WTC11 (cell line): Measurements from ENCODE around the gene POU3F4. TPM values are rescaled to one million over a fixed set of nuclear protein-coding genes. Genes with fewer than 3 reads are reported as not detected.

ENCODE experiments used
- ATAC-seq: fragments of 200-7000 bp; cut with Tn5 transposase; 2 replicates; pipeline ENCODE4 v1.10.0; 2021; ENCODE audit warnings: mild to moderate bottlenecking, moderate library complexity
- CTCF ChIA-PET: fragments of 300-600 bp; sonication (Branson Sonifier 250); formaldehyde crosslinking; loops from one replicate; lab custom pipeline; 2021; ENCODE audit warnings: antibody characterized with exemption; lab: Charles Lee
- POLR2A ChIA-PET: fragments of 350-600 bp; sonication (Branson Sonifier 250); formaldehyde crosslinking; loops from one replicate; lab custom pipeline; 2021; ENCODE audit warnings: antibody characterized with exemption; lab: Charles Lee
- DNase-seq: peaks from one replicate; pipeline ENCODE4 v3.0.0; 2021; ENCODE audit warnings: low spot score
- H3K27ac Mint-ChIP-seq: 2 replicates; pipeline ENCODE4 v1.8.0; 2021; ENCODE audit warnings: mixed read lengths
- H3K27me3 Mint-ChIP-seq: 2 replicates; pipeline ENCODE4 v1.8.0; 2021; ENCODE audit warnings: low read depth, mild to moderate bottlenecking, moderate library complexity, mixed read lengths
- H3K36me3 Mint-ChIP-seq: 2 replicates; pipeline ENCODE4 v1.8.0; 2021; ENCODE audit warnings: mixed read lengths
- H3K4me1 Mint-ChIP-seq: 2 replicates; pipeline ENCODE4 v1.8.0; 2022; ENCODE audit warnings: mixed read lengths
- H3K4me3 Mint-ChIP-seq: 2 replicates; pipeline ENCODE4 v1.8.0; 2021; ENCODE audit warnings: mild to moderate bottlenecking, moderate library complexity, mixed read lengths
- H3K9me3 Mint-ChIP-seq: 2 replicates; pipeline ENCODE4 v1.8.0; 2021; ENCODE audit warnings: mixed read lengths
- ATF1 ChIP-seq: sonication (generic); formaldehyde crosslinking; IDR thresholded peaks from 2 replicates; pipeline ENCODE4 v1.8.1; 2023; ENCODE audit warnings: mild to moderate bottlenecking, moderate library complexity, missing genetic modification reagents
- CREB1 ChIP-seq: sonication (generic); formaldehyde crosslinking; IDR thresholded peaks from 2 replicates; pipeline ENCODE4 v1.8.0; 2023; ENCODE audit warnings: mild to moderate bottlenecking, missing genetic modification reagents
- CREM ChIP-seq: sonication (generic); formaldehyde crosslinking; IDR thresholded peaks from 2 replicates; pipeline ENCODE4 v1.8.1; 2022; ENCODE audit warnings: mild to moderate bottlenecking, missing genetic modification reagents, moderate library complexity
- FOXK1 ChIP-seq: sonication (generic); formaldehyde crosslinking; IDR thresholded peaks from 2 replicates; pipeline ENCODE4 v1.8.0; 2022; ENCODE audit warnings: mild to moderate bottlenecking, moderate library complexity, missing genetic modification reagents
- IRF2 ChIP-seq: sonication (generic); formaldehyde crosslinking; IDR thresholded peaks from 2 replicates; pipeline ENCODE4 v1.8.0; 2022; ENCODE audit warnings: low read depth, missing genetic modification reagents, borderline replicate concordance
- KAT7 ChIP-seq: sonication (generic); formaldehyde crosslinking; IDR thresholded peaks from 2 replicates; pipeline ENCODE4 v1.8.1; 2023; ENCODE audit warnings: missing genetic modification reagents, mild to moderate bottlenecking, borderline replicate concordance
- NR3C1 ChIP-seq: sonication (generic); formaldehyde crosslinking; conservative IDR thresholded peaks from 2 replicates; pipeline ENCODE4 v1.8.1; 2023; ENCODE audit warnings: low read depth, mild to moderate bottlenecking, missing genetic modification reagents
- PRRX2 ChIP-seq: fragments of 250-450 bp; sonication (Bioruptor Pico); IDR thresholded peaks from 2 replicates; pipeline ENCODE4 v1.8.0; 2021; ENCODE audit warnings: mild to moderate bottlenecking
- RORB ChIP-seq: fragments of 250-450 bp; sonication (Bioruptor Pico); IDR thresholded peaks from 2 replicates; pipeline ENCODE4 v1.9.0; 2021; ENCODE audit warnings: mild to moderate bottlenecking
- SMAD4 ChIP-seq: sonication (generic); formaldehyde crosslinking; IDR thresholded peaks from 2 replicates; pipeline ENCODE4 v1.8.0; 2022; ENCODE audit warnings: mild to moderate bottlenecking, missing genetic modification reagents
- TCF7 ChIP-seq: sonication (generic); formaldehyde crosslinking; IDR thresholded peaks from 2 replicates; pipeline ENCODE4 v1.8.0; 2022; ENCODE audit warnings: mild to moderate bottlenecking, low read depth, missing genetic modification reagents, moderate library complexity
- TEAD4 ChIP-seq: sonication (generic); formaldehyde crosslinking; IDR thresholded peaks from 2 replicates; pipeline ENCODE4 v1.8.0; 2022; ENCODE audit warnings: mild to moderate bottlenecking, missing genetic modification reagents
- USF2 ChIP-seq: sonication (generic); formaldehyde crosslinking; IDR thresholded peaks from 2 replicates; pipeline ENCODE4 v1.8.1; 2023; ENCODE audit warnings: mild to moderate bottlenecking, missing genetic modification reagents, moderate library complexity
- ZNF121 ChIP-seq: sonication (generic); formaldehyde crosslinking; IDR thresholded peaks from 2 replicates; pipeline ENCODE4 v1.8.0; 2023; ENCODE audit warnings: missing genetic modification reagents
- total RNA-seq: library from RNA; stranded (reverse); gene quantifications from 3 replicates; pipeline ENCODE4 v1.2.3, GENCODE V29; 2021
- TF ChIP-seq, protein P1 (sequence below): sonication (generic); formaldehyde crosslinking; IDR thresholded peaks from 2 replicates; pipeline ENCODE4 v1.8.0; 2022; ENCODE audit warnings: mild to moderate bottlenecking, missing genetic modification reagents
- TF ChIP-seq, protein P2 (sequence below): sonication (generic); formaldehyde crosslinking; IDR thresholded peaks from 2 replicates; pipeline ENCODE4 v1.8.0; 2022; ENCODE audit warnings: mild to moderate bottlenecking, missing genetic modification reagents
- TF ChIP-seq, protein P3 (sequence below): fragments of 250-450 bp; sonication (Bioruptor Pico); IDR thresholded peaks from 2 replicates; pipeline ENCODE4 v1.9.0; 2021; ENCODE audit warnings: mild to moderate bottlenecking
- TF ChIP-seq, protein P4 (sequence below): sonication (generic); formaldehyde crosslinking; IDR thresholded peaks from 2 replicates; pipeline ENCODE4 v1.8.1; 2022; ENCODE audit warnings: mild to moderate bottlenecking, missing genetic modification reagents, moderate library complexity, borderline replicate concordance
- TF ChIP-seq, protein P5 (sequence below): fragments of 250-450 bp; sonication (Bioruptor Pico); IDR thresholded peaks from 2 replicates; pipeline ENCODE4 v2.1.2; 2022; ENCODE audit warnings: mild to moderate bottlenecking, moderate library complexity
- TF ChIP-seq, protein P6 (sequence below): fragments of 250-450 bp; sonication (Bioruptor Pico); conservative IDR thresholded peaks from 2 replicates; pipeline ENCODE4 v1.9.0; 2021; ENCODE audit warnings: mild to moderate bottlenecking

Gene POU3F4
- total RNA-seq, 1 experiment from 2014 or later = 3.6 TPM

- no peaks in the 10 kb centered on the region for H3K27me3 Mint-ChIP-seq
- H3K36me3 Mint-ChIP-seq = no peaks in the 10 kb centered on the region
- no peaks in the 10 kb centered on the region for H3K9me3 Mint-ChIP-seq
- CTCF ChIA-PET = no interaction called here
- TF ChIP-seq, protein P1, sequence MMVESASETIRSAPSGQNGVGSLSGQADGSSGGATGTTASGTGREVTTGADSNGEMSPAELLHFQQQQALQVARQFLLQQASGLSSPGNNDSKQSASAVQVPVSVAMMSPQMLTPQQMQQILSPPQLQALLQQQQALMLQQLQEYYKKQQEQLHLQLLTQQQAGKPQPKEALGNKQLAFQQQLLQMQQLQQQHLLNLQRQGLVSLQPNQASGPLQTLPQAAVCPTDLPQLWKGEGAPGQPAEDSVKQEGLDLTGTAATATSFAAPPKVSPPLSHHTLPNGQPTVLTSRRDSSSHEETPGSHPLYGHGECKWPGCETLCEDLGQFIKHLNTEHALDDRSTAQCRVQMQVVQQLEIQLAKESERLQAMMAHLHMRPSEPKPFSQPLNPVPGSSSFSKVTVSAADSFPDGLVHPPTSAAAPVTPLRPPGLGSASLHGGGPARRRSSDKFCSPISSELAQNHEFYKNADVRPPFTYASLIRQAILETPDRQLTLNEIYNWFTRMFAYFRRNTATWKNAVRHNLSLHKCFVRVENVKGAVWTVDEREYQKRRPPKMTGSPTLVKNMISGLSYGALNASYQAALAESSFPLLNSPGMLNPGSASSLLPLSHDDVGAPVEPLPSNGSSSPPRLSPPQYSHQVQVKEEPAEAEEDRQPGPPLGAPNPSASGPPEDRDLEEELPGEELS (CRISPR knock-in tag) = no peak
- TF ChIP-seq, protein P2, sequence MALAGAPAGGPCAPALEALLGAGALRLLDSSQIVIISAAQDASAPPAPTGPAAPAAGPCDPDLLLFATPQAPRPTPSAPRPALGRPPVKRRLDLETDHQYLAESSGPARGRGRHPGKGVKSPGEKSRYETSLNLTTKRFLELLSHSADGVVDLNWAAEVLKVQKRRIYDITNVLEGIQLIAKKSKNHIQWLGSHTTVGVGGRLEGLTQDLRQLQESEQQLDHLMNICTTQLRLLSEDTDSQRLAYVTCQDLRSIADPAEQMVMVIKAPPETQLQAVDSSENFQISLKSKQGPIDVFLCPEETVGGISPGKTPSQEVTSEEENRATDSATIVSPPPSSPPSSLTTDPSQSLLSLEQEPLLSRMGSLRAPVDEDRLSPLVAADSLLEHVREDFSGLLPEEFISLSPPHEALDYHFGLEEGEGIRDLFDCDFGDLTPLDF (CRISPR knock-in tag) = no peak
- TF ChIP-seq PRRX2 (CRISPR knock-in tag) (no peak), USF2 (CRISPR knock-in tag) (no peak)
- no peak overlapping the region for H3K27ac Mint-ChIP-seq
- peaks cover 16% of the 10 kb centered on the region for H3K4me1 Mint-ChIP-seq
- H3K4me3 Mint-ChIP-seq = no peak overlapping the region
- POLR2A ChIA-PET = no interaction called here
- DNase-seq (no peak), ATAC-seq (no peak)
These were observed 12.2 kb upstream of the POU3F4 start for GRCh38 chrX:83495898-83496297.

DNA sequence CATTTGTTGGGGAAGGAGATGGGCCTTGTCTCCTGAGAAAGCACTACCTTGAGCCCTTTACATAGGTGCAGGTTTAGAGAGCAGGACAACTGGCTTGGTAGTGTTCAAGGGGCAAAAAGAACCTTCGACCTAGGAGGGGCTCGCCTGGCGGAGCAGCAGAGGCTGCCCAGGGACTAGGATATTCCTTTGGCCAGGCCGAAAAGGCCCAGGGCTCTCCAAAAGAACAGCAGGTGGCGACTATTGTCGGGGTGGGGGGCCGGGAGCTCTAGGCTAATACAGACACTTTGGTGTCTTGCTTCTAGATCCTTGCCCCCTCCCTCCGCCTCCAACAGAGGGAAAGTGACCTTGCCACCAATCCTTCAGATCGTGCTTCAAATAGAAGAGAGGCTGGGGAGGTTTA, 7.1 kb upstream of the POU3F4 start:
- Mint-ChIP-seq H3K9me3 (no peaks in the 10 kb centered on the region), H3K36me3 (no peaks in the 10 kb centered on the region), H3K4me1 (peaks cover 60% of the 10 kb centered on the region), H3K4me3 (peak overlapping the region; percentile 67), H3K27me3 (peaks cover 48% of the 10 kb centered on the region), H3K27ac (no peak overlapping the region)
- no peak for DNase-seq
- TF ChIP-seq CREM = no peak
- no peak for TF ChIP-seq NR3C1 (CRISPR knock-in tag)
- TF ChIP-seq, protein P3, sequence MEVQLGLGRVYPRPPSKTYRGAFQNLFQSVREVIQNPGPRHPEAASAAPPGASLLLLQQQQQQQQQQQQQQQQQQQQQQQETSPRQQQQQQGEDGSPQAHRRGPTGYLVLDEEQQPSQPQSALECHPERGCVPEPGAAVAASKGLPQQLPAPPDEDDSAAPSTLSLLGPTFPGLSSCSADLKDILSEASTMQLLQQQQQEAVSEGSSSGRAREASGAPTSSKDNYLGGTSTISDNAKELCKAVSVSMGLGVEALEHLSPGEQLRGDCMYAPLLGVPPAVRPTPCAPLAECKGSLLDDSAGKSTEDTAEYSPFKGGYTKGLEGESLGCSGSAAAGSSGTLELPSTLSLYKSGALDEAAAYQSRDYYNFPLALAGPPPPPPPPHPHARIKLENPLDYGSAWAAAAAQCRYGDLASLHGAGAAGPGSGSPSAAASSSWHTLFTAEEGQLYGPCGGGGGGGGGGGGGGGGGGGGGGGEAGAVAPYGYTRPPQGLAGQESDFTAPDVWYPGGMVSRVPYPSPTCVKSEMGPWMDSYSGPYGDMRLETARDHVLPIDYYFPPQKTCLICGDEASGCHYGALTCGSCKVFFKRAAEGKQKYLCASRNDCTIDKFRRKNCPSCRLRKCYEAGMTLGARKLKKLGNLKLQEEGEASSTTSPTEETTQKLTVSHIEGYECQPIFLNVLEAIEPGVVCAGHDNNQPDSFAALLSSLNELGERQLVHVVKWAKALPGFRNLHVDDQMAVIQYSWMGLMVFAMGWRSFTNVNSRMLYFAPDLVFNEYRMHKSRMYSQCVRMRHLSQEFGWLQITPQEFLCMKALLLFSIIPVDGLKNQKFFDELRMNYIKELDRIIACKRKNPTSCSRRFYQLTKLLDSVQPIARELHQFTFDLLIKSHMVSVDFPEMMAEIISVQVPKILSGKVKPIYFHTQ (CRISPR knock-in tag) = no peak
- no peak for TF ChIP-seq ZNF121
- no peak for TF ChIP-seq FOXK1 (CRISPR knock-in tag)
- TF ChIP-seq USF2 (CRISPR knock-in tag) = no peak
- POLR2A ChIA-PET = no interaction called here
- CTCF ChIA-PET = interaction anchor here (1.0 to 2.0 kb wide), 7 partner anchors 10 to 259 kb away, joined by 3 to 18 read pairs (median 6); no protein-coding TSS in a partner anchor
- ATAC-seq = peak; percentile 59

DNA sequence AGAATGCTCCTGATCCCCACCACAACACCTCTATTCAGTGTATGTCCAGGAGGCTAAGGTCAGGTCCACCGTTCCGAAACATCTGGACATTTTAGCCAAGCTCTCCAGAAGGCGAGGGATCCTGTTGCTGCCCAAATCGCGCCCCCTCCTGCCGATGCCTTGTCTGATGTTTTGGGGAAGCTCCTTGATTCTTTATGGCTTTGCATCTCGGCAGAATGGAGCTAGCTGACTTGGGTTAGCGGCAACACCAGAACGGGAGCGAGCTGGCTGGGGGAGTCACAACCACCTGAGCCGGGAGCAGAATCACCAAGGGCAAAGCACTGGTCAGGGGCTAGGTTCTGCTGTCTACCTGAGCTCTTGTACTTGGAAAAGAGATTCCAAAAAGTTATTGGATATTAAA, 6.6 kb upstream of the POU3F4 start:
- H3K4me3 Mint-ChIP-seq = peak overlapping the region; percentile 67
- ATAC-seq (peak; percentile 65), DNase-seq (peak; percentile 26)
- ChIA-PET CTCF (interaction anchor here (1.0 to 2.0 kb wide), 7 partner anchors 9 to 259 kb away, joined by 3 to 18 read pairs (median 6); no protein-coding TSS in a partner anchor), POLR2A (no interaction called here)
- peaks cover 61% of the 10 kb centered on the region for H3K4me1 Mint-ChIP-seq
- H3K27ac Mint-ChIP-seq = no peak overlapping the region
- no peaks in the 10 kb centered on the region for H3K36me3 Mint-ChIP-seq
- no peaks in the 10 kb centered on the region for H3K9me3 Mint-ChIP-seq
- H3K27me3 Mint-ChIP-seq = peaks cover 54% of the 10 kb centered on the region
- TF ChIP-seq, protein P4, sequence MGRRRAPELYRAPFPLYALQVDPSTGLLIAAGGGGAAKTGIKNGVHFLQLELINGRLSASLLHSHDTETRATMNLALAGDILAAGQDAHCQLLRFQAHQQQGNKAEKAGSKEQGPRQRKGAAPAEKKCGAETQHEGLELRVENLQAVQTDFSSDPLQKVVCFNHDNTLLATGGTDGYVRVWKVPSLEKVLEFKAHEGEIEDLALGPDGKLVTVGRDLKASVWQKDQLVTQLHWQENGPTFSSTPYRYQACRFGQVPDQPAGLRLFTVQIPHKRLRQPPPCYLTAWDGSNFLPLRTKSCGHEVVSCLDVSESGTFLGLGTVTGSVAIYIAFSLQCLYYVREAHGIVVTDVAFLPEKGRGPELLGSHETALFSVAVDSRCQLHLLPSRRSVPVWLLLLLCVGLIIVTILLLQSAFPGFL (CRISPR knock-in tag) = no peak
- TF ChIP-seq CREB1 (CRISPR knock-in tag) (no peak), TEAD4 (CRISPR knock-in tag) (no peak), FOXK1 (CRISPR knock-in tag) (no peak), SMAD4 (CRISPR knock-in tag) (no peak), KAT7 (no peak), IRF2 (CRISPR knock-in tag) (no peak), ATF1 (CRISPR knock-in tag) (no peak), TCF7 (no peak), RORB (CRISPR knock-in tag) (no peak)
- TF ChIP-seq, protein P5, sequence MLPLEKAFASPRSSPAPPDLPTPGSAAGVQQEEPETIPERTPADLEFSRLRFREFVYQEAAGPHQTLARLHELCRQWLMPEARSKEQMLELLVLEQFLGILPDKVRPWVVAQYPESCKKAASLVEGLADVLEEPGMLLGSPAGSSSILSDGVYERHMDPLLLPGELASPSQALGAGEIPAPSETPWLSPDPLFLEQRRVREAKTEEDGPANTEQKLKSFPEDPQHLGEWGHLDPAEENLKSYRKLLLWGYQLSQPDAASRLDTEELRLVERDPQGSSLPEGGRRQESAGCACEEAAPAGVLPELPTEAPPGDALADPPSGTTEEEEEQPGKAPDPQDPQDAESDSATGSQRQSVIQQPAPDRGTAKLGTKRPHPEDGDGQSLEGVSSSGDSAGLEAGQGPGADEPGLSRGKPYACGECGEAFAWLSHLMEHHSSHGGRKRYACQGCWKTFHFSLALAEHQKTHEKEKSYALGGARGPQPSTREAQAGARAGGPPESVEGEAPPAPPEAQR (CRISPR knock-in tag) = no peak
- TF ChIP-seq, protein P6, sequence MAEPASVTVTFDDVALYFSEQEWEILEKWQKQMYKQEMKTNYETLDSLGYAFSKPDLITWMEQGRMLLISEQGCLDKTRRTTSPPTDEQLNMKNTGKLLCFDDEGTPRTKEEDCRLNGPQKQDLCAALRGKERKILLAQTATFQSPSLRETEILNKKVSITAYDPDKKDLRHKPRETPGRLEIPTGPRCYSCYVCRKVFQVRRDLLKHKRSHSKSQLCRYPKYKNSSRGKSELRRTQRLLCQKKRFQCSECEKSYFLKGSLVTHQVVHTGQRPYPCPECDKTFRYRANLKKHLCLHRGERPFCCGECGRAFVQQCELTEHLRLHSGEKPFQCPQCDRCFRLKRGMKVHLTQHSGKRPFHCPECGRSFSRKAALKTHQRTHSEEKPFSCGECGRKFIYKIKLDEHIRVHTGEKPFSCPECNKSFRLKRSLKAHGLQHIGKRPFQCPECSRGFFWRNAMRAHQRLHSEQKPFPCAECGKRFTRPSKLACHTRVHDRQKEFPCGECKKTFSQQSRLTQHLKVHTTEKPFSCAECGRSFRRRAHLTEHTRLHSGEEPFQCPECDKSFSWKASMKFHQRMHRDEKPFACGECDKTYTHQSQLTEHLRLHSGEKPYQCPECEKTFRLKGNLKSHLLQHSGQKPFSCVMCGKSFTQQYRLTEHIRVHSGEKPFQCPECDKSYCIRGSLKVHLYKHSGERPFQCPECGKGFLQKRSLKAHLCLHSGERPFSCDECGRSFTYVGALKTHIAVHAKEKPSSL (CRISPR knock-in tag) = no peak
